Muscle layer of colon (tissue), 2 donors: Measurements from ENCODE around the gene RGL1.

Source experiments
- H3K27ac ChIP-seq: one replicate; pipeline ENCODE4 v1.7.0; 2013; ENCODE audit warnings: low read depth, mild to moderate bottlenecking, low read length, moderate library complexity
- H3K27me3 ChIP-seq, 2 donors: one replicate each; pipeline ENCODE4 v1.7.0; 2013; ENCODE audit warnings: low read length in 2 of 2, mild to moderate bottlenecking in 2 of 2; ENCODE audit not compliant: insufficient read depth in 2 of 2, control insufficient read depth in 1 of 2
- H3K36me3 ChIP-seq: one replicate; pipeline ENCODE4 v1.7.0; 2013; ENCODE audit warnings: mild to moderate bottlenecking, low read length; ENCODE audit not compliant: insufficient read depth
- H3K4me1 ChIP-seq: one replicate; pipeline ENCODE4 v1.7.0; 2013; ENCODE audit warnings: mild to moderate bottlenecking, low read length; ENCODE audit not compliant: insufficient read depth
- H3K4me3 ChIP-seq, 2 donors: one replicate each; pipeline ENCODE4 v1.7.0; 2013; ENCODE audit warnings: low read length in 2 of 2, low read depth in 1 of 2, mild to moderate bottlenecking in 1 of 2, moderate library complexity in 1 of 2
- H3K9ac ChIP-seq: one replicate; pipeline ENCODE4 v1.7.0; 2013; ENCODE audit warnings: low read length
- H3K9me3 ChIP-seq: one replicate; pipeline ENCODE4 v1.7.0; 2013; ENCODE audit warnings: mild to moderate bottlenecking, low read length
- donor health status: abdominal sarcoma.
- donor health status: Adenocarcinoma of cecum.

RGL1 gene

GRCh38 chr1:183968386-183968785 is 163.5 kb downstream of the RGL1 start:
- H3K36me3 ChIP-seq, result peaks cover 9% of the 10 kb centered on the region
- no peak overlapping the region for H3K27ac ChIP-seq
- no peak overlapping the region for H3K9ac ChIP-seq
- no peaks in the 10 kb centered on the region for H3K9me3 ChIP-seq
- H3K4me1 ChIP-seq, result peaks cover 4% of the 10 kb centered on the region
- no peak overlapping the region for H3K4me3 ChIP-seq
- H3K27me3 ChIP-seq, result no peaks in the 10 kb centered on the region

- H3K9ac ChIP-seq, result no peak overlapping the region
- H3K27ac ChIP-seq, result no peak overlapping the region
- no peak overlapping the region for H3K4me3 ChIP-seq
- peaks cover 4% of the 10 kb centered on the region for H3K4me1 ChIP-seq
- H3K27me3 ChIP-seq, result no peaks in the 10 kb centered on the region
- H3K36me3 ChIP-seq, result peaks cover 9% of the 10 kb centered on the region
- no peaks in the 10 kb centered on the region for H3K9me3 ChIP-seq
Measured at GRCh38 chr1:183970516-183971300, 165.8 kb downstream of the RGL1 start.

GRCh38 chr1:183975651-183976050 is 170.7 kb downstream of the RGL1 start:
- Histone ChIP-seq H3K9me3 (no peaks in the 10 kb centered on the region), H3K4me3 (no peak overlapping the region), H3K27me3 (no peaks in the 10 kb centered on the region), H3K27ac (no peak overlapping the region), H3K9ac (no peak overlapping the region), H3K36me3 (no peaks in the 10 kb centered on the region), H3K4me1 (peaks cover 4% of the 10 kb centered on the region)

- H3K4me1 ChIP-seq, result no peaks in the 10 kb centered on the region
- no peak overlapping the region for H3K27ac ChIP-seq
- H3K9me3 ChIP-seq, result no peaks in the 10 kb centered on the region
- no peaks in the 10 kb centered on the region for H3K36me3 ChIP-seq
- H3K27me3 ChIP-seq, result no peaks in the 10 kb centered on the region
- H3K4me3 ChIP-seq, result no peak overlapping the region
- H3K9ac ChIP-seq, result no peak overlapping the region
Measured at GRCh38 chr1:183977717-183978116, 172.8 kb downstream of the RGL1 start.
